ENCODE data around the gene HYCC1.

Gene HYCC1

GRCh38 chr7:23018750-23019149, 4.8 kb upstream of the HYCC1 start:
- no peak for TF ChIP-seq CTCF (IDR thresholded peaks at IDR 0.05)
- Histone ChIP-seq H3K36me3 (no peaks in the 10 kb centered on the region), H3K4me3 (ENCODE audit: low read depth in 1 of 2, low read length in 1 of 2) (no peak overlapping the region), H3K4me1 (ENCODE audit: control insufficient read depth in 1 of 2, insufficient read depth in 1 of 2, low read depth in 1 of 2, low read length in 1 of 2) (peaks cover 12 to 13% of the 10 kb centered on the region in 2 experiments), H3K27me3 (peaks cover 9% of the 10 kb centered on the region), H3K9me3 (no peaks in the 10 kb centered on the region), H3K27ac (no peak overlapping the region)

- no peaks in the 10 kb centered on the region for H3K9me3 ChIP-seq
- peaks cover 23 to 24% of the 10 kb centered on the region in 2 experiments for H3K4me1 ChIP-seq (ENCODE audit: control insufficient read depth in 1 of 2, insufficient read depth in 1 of 2, low read depth in 1 of 2, low read length in 1 of 2)
- H3K27me3 ChIP-seq: peaks cover 9% of the 10 kb centered on the region
- no peaks in the 10 kb centered on the region for H3K36me3 ChIP-seq
- no peak overlapping the region for H3K4me3 ChIP-seq (ENCODE audit: low read depth in 1 of 2, low read length in 1 of 2)
- TF ChIP-seq CTCF (IDR thresholded peaks at IDR 0.05): no peak
- peak overlapping the region; percentile 33 for H3K27ac ChIP-seq
Observed at GRCh38 chr7:23017309-23017708, 3.4 kb upstream of the HYCC1 start.

GRCh38 chr7:23016345-23017253, 2.7 kb upstream of the HYCC1 start:
- H3K4me1 ChIP-seq (ENCODE audit: control insufficient read depth in 1 of 2, insufficient read depth in 1 of 2, low read depth in 1 of 2, low read length in 1 of 2): peaks cover 25 to 26% of the 10 kb centered on the region in 2 experiments
- H3K4me3 ChIP-seq (ENCODE audit: low read depth in 1 of 2, low read length in 1 of 2): no peak overlapping the region
- H3K36me3 ChIP-seq: no peaks in the 10 kb centered on the region
- TF ChIP-seq CTCF (IDR thresholded peaks at IDR 0.05): no peak
- peaks cover 9% of the 10 kb centered on the region for H3K27me3 ChIP-seq
- H3K27ac ChIP-seq: peak overlapping the region; percentile 33
- no peaks in the 10 kb centered on the region for H3K9me3 ChIP-seq

- Histone ChIP-seq H3K36me3 (no peaks in the 10 kb centered on the region), H3K4me3 (ENCODE audit: low read depth in 1 of 2, low read length in 1 of 2) (no peak overlapping the region), H3K27me3 (peaks cover 9% of the 10 kb centered on the region), H3K4me1 (ENCODE audit: control insufficient read depth in 1 of 2, insufficient read depth in 1 of 2, low read depth in 1 of 2, low read length in 1 of 2) (peaks cover 25 to 37% of the 10 kb centered on the region in 2 experiments), H3K9me3 (no peaks in the 10 kb centered on the region), H3K27ac (no peak overlapping the region)
- TF ChIP-seq CTCF (IDR thresholded peaks at IDR 0.05): no peak
Observed at GRCh38 chr7:23014681-23015080, 751 bp upstream of the HYCC1 start.

- H3K4me3 ChIP-seq (ENCODE audit: low read depth in 1 of 2, low read length in 1 of 2): peak overlapping the region; percentile 79 to 87
- TF ChIP-seq CTCF (IDR thresholded peaks at IDR 0.05): no peak
- peaks cover 25 to 37% of the 10 kb centered on the region in 2 experiments for H3K4me1 ChIP-seq (ENCODE audit: control insufficient read depth in 1 of 2, insufficient read depth in 1 of 2, low read depth in 1 of 2, low read length in 1 of 2)
- H3K27me3 ChIP-seq: peaks cover 9% of the 10 kb centered on the region
- no peaks in the 10 kb centered on the region for H3K9me3 ChIP-seq
- peak overlapping the region; percentile 75 for H3K27ac ChIP-seq
- no peaks in the 10 kb centered on the region for H3K36me3 ChIP-seq
Observed at GRCh38 chr7:23012908-23013714, 819 bp downstream of the HYCC1 start.

Data from neutrophil (primary cell).